ENCODE data around the gene KRT35.

DNA sequence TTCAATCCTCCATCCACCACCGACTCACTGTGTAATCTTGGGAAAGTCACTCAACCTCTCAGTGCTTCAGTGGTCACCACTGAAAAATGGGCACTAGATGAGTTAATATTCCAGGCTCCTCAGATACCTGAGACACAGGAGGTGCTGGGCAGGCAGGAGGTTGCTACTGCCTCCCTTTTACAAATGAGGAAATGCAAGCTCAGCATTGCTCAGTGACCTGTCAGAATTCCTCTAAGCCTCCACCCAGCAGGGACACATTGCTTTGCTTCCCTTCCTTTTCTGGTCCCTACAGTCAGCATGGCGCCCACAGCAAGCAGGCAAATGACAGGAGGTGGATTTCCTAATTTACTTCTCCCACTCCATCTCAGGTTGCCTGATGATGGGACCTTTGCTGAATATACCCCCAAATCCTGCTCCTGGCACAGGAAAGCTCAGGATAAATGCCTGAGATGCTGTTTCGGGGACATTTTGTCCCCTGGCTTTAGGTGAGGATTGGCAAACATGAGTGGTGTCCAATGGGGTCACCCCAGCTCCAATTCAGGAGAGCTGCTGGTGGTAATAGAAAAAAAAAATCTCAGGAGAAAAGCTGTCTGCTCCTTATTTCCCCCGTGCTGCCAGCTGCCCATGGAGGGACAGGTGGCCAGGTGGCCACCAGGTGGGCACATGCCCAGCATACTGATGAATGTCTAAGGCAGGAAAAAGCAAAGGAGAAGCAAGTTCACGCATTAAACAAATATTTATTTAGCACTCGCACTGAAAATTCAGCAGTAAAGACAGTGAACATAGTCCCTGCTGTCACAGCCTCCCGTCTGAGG lies 29.5 kb upstream of the KRT35 start:
- TF ChIP-seq, protein P1, sequence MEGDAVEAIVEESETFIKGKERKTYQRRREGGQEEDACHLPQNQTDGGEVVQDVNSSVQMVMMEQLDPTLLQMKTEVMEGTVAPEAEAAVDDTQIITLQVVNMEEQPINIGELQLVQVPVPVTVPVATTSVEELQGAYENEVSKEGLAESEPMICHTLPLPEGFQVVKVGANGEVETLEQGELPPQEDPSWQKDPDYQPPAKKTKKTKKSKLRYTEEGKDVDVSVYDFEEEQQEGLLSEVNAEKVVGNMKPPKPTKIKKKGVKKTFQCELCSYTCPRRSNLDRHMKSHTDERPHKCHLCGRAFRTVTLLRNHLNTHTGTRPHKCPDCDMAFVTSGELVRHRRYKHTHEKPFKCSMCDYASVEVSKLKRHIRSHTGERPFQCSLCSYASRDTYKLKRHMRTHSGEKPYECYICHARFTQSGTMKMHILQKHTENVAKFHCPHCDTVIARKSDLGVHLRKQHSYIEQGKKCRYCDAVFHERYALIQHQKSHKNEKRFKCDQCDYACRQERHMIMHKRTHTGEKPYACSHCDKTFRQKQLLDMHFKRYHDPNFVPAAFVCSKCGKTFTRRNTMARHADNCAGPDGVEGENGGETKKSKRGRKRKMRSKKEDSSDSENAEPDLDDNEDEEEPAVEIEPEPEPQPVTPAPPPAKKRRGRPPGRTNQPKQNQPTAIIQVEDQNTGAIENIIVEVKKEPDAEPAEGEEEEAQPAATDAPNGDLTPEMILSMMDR (IDR thresholded peaks at IDR 0.05; ENCODE audit: insufficient read depth, low read depth, low read length): no peak
- TF ChIP-seq EZH2 (IDR thresholded peaks at IDR 0.05; ENCODE audit: insufficient read depth, low read length): no peak

All from astrocyte (in vitro differentiated cells and primary cell).